ENCODE results near the gene PRCP.

GRCh38 chr11:82845356-82846353, 54.6 kb downstream of the PRCP start:
- TF ChIP-seq POLR2A (IDR thresholded peaks at IDR 0.05) (no peak), CTCF (IDR thresholded peaks at IDR 0.05) (no peak), POLR2AphosphoS5 (IDR thresholded peaks at IDR 0.05) (no peak)

All from breast epithelium (tissue), 3 donors.